Measurements from ENCODE around the gene KCTD1. TPM values are rescaled to one million over a fixed set of nuclear protein-coding genes. Genes with fewer than 3 reads are reported as not detected.

KCTD1 gene
- total RNA-seq, result 43.9 TPM

GRCh38 chr18:26548415-26549262 lies at the start of gene KCTD1:
Gene KCTD1 (minus strand): TSS chr18:26548553. CDS start chr18:26548536, 17 bp downstream.

Small RNA genes within 50 kb of the gene (small RNA-seq; reads per million reads assigned to genes)
- gene MIR8057 (ENCODE audit: low replicate concordance), result not detected

Measured in metanephros (tissue), 2 donors.